ENCODE data around the gene USP24. TPM values are rescaled to one million over a fixed set of nuclear protein-coding genes. Genes with fewer than 3 reads are reported as not detected.

Gene USP24
- polyA plus RNA-seq, 1 of the 3 experiments (the other 2 are of a cell fraction), result 8.1 TPM

DNA sequence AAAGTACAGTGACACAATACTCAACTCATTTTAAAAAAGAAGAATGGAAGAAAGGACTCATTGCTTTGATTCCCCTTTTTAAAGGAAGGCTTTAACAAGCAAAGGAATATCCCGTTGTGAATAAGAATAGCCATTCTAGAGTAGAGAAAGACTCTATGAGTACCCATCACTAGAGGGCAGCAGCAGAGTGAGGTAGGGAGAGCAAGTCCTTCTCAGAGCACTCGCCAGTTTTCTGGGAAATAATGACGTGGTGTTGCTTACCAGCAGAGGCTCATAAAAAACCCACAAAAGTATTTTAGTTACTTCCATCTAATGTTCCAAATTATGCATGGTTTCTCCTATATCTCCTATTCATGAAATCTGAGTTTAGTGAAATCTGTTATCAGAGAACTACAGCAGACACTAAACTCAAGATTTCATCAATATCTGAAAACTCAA lies 74.6 kb downstream of the USP24 start:
- ChIA-PET CTCF (interaction anchor here (0.6 to 12.0 kb wide), 21 partner anchors 8 to 1611 kb away, joined by 3 to 151 read pairs (median 4); no protein-coding TSS in a partner anchor), POLR2A (no interaction called here)
- no peaks in the 10 kb centered on the region for H3K9me3 ChIP-seq
- peaks cover 77 to 92% of the 10 kb centered on the region in 2 experiments for H3K36me3 ChIP-seq (replicated peaks in 1 of 2; ENCODE audit: control insufficient read depth in 1 of 2, insufficient read depth in 2 of 2, low read length in 1 of 2)
- peak; percentile 55 for DNase-seq
- H3F3A ChIP-seq (replicated peaks; ENCODE audit: insufficient read depth), result peaks cover 19% of the 10 kb centered on the region
- no peaks in the 10 kb centered on the region for H4K20me1 ChIP-seq (ENCODE audit: insufficient read depth)
- no peak overlapping the region for H2AFZ ChIP-seq (ENCODE audit: low read depth)
- H3K4me2 ChIP-seq, result no peak overlapping the region; the same call in 1 of the 2 replicates
- H3K9ac ChIP-seq, result no peak overlapping the region
- no peaks in the 10 kb centered on the region for H3K79me2 ChIP-seq (ENCODE audit: insufficient read depth)
- WGBS (ENCODE audit: low lambda C conversion rate), result 13% methylated on average over 3 of the region's 3 CpGs
- H3K9me2 ChIP-seq, result no peaks in the 10 kb centered on the region
- peaks cover 0 to 3% of the 10 kb centered on the region in 2 experiments; a peak in 1 of 4 replicates for H3K4me1 ChIP-seq (ENCODE audit: control insufficient read depth in 1 of 2, insufficient read depth in 2 of 2, low read depth in 1 of 2, low read length in 1 of 2)
- TF ChIP-seq SMC3 (IDR thresholded peaks at IDR 0.05; ENCODE audit: low read depth, low read length) (peak; percentile 86), RAD21 (IDR thresholded peaks at IDR 0.05; ENCODE audit: low read length) (peak; percentile 90), ELF1 (IDR thresholded peaks at IDR 0.05) (no peak)
- TF ChIP-seq, protein P1, sequence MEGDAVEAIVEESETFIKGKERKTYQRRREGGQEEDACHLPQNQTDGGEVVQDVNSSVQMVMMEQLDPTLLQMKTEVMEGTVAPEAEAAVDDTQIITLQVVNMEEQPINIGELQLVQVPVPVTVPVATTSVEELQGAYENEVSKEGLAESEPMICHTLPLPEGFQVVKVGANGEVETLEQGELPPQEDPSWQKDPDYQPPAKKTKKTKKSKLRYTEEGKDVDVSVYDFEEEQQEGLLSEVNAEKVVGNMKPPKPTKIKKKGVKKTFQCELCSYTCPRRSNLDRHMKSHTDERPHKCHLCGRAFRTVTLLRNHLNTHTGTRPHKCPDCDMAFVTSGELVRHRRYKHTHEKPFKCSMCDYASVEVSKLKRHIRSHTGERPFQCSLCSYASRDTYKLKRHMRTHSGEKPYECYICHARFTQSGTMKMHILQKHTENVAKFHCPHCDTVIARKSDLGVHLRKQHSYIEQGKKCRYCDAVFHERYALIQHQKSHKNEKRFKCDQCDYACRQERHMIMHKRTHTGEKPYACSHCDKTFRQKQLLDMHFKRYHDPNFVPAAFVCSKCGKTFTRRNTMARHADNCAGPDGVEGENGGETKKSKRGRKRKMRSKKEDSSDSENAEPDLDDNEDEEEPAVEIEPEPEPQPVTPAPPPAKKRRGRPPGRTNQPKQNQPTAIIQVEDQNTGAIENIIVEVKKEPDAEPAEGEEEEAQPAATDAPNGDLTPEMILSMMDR (IDR thresholded peaks at IDR 0.05), result peak; percentile 89
- H3K27ac ChIP-seq (ENCODE audit: low read depth in 2 of 2, low read length in 1 of 2), result peak overlapping the region in 1 of 2 experiments; percentile 72; a peak in 2 of 4 replicates
- peak overlapping the region in 1 of 2 experiments; percentile 14; a peak in 1 of 4 replicates for H3K4me3 ChIP-seq (ENCODE audit: low read depth in 2 of 2, low read length in 1 of 2)
- no peaks in the 10 kb centered on the region for H3K27me3 ChIP-seq (ENCODE audit: insufficient read depth)

DNA sequence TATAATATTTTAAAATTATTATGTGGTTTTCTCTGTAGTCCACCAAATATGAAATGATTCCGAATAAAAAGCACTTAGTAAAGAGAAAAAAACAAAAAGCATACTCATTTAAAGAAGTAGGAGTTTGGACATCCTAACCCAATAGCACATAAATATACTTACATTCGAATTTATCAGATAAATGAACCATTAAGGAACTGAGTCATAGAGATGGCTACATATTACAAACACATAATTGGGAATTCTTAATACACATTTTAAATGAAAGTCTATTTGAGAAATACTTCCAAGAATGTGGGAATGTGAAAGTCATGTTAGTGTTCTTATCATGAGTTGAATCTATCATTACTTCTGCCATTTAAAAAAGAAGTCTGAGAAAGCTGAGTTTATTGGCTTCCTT lies 75.0 kb downstream of the USP24 start:
- H3F3A ChIP-seq (replicated peaks; ENCODE audit: insufficient read depth), result peaks cover 19% of the 10 kb centered on the region
- no peak overlapping the region for H2AFZ ChIP-seq (ENCODE audit: low read depth)
- H3K4me3 ChIP-seq (ENCODE audit: low read depth in 2 of 2, low read length in 1 of 2), result peak overlapping the region in 1 of 2 experiments; percentile 14; a peak in 1 of 4 replicates
- peaks cover 0 to 3% of the 10 kb centered on the region in 2 experiments; a peak in 1 of 4 replicates for H3K4me1 ChIP-seq (ENCODE audit: control insufficient read depth in 1 of 2, insufficient read depth in 2 of 2, low read depth in 1 of 2, low read length in 1 of 2)
- ChIA-PET CTCF (interaction anchor here (0.6 to 12.0 kb wide), 19 partner anchors 8 to 1611 kb away, joined by 3 to 151 read pairs (median 3); no protein-coding TSS in a partner anchor), POLR2A (no interaction called here)
- no peak overlapping the region for H3K4me2 ChIP-seq
- no peaks in the 10 kb centered on the region for H3K79me2 ChIP-seq (ENCODE audit: insufficient read depth)
- no peaks in the 10 kb centered on the region for H3K27me3 ChIP-seq (ENCODE audit: insufficient read depth)
- H3K9ac ChIP-seq, result no peak overlapping the region
- no peaks in the 10 kb centered on the region for H4K20me1 ChIP-seq (ENCODE audit: insufficient read depth)
- H3K27ac ChIP-seq (ENCODE audit: low read depth in 2 of 2, low read length in 1 of 2), result peak overlapping the region in 1 of 2 experiments; percentile 72; a peak in 2 of 4 replicates
- H3K9me2 ChIP-seq, result no peaks in the 10 kb centered on the region
- no peak for DNase-seq
- TF ChIP-seq SMC3 (IDR thresholded peaks at IDR 0.05; ENCODE audit: low read depth, low read length) (no peak), MEF2A (IDR thresholded peaks at IDR 0.05; ENCODE audit: borderline replicate concordance, low read depth) (no peak)
- 13% methylated on average over 2 of the region's 2 CpGs for WGBS (ENCODE audit: low lambda C conversion rate)
- peaks cover 77 to 92% of the 10 kb centered on the region in 2 experiments for H3K36me3 ChIP-seq (replicated peaks in 1 of 2; ENCODE audit: control insufficient read depth in 1 of 2, insufficient read depth in 2 of 2, low read length in 1 of 2)
- no peaks in the 10 kb centered on the region for H3K9me3 ChIP-seq

DNA sequence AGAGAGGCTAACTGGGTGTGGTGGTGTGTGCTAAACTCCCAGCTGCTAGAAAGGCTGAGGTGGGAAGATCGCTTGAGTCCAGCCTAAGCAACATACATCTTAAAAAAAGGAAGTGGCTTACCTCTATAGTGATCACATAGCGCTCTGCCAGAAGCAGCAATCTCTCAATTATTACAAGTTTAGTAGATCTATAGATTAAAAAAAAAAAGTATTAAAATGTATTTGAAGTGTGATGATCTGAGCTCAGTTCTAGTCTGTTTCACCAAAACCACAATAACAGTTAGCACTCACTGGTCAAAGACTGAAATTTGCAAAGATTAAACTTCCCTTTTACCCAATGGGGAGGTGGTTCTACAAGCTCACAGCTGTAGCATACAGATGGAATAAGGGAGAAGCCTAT lies 76.3 kb downstream of the USP24 start:
- POLR2A ChIA-PET, result no interaction called here
- no peaks in the 10 kb centered on the region for H3K27me3 ChIP-seq (ENCODE audit: insufficient read depth)
- 97% methylated on average over 2 of the region's 2 CpGs for WGBS (ENCODE audit: low lambda C conversion rate)
- H3K9me2 ChIP-seq, result no peaks in the 10 kb centered on the region
- CTCF ChIA-PET, result interaction anchor here (0.7 to 12.0 kb wide), 6 partner anchors 12 to 1389 kb away, joined by 3 to 151 read pairs (median 3); no protein-coding TSS in a partner anchor
- peaks cover 13% of the 10 kb centered on the region for H3F3A ChIP-seq (replicated peaks; ENCODE audit: insufficient read depth)
- no peak overlapping the region for H3K4me2 ChIP-seq
- no peak overlapping the region for H2AFZ ChIP-seq (ENCODE audit: low read depth)
- no peak overlapping the region for H3K27ac ChIP-seq (ENCODE audit: low read depth in 2 of 2, low read length in 1 of 2)
- H3K9ac ChIP-seq, result no peak overlapping the region
- no peak overlapping the region for H3K4me3 ChIP-seq (ENCODE audit: low read depth in 2 of 2, low read length in 1 of 2)
- H3K79me2 ChIP-seq (ENCODE audit: insufficient read depth), result no peaks in the 10 kb centered on the region
- peaks cover 73 to 98% of the 10 kb centered on the region in 2 experiments for H3K36me3 ChIP-seq (replicated peaks in 1 of 2; ENCODE audit: control insufficient read depth in 1 of 2, insufficient read depth in 2 of 2, low read length in 1 of 2)
- no peaks in the 10 kb centered on the region for H3K9me3 ChIP-seq
- H4K20me1 ChIP-seq (ENCODE audit: insufficient read depth), result no peaks in the 10 kb centered on the region
- DNase-seq, result no peak
- peaks cover 0 to 3% of the 10 kb centered on the region in 2 experiments; a peak in 1 of 4 replicates for H3K4me1 ChIP-seq (ENCODE audit: control insufficient read depth in 1 of 2, insufficient read depth in 2 of 2, low read depth in 1 of 2, low read length in 1 of 2)
- TF ChIP-seq RAD21 (IDR thresholded peaks at IDR 0.05; ENCODE audit: low read length) (no peak), RXRA (IDR thresholded peaks at IDR 0.05; ENCODE audit: borderline replicate concordance, low read depth) (no peak), JUND (IDR thresholded peaks at IDR 0.05) (no peak), GABPA (IDR thresholded peaks at IDR 0.05; ENCODE audit: low read depth) (no peak), FOXM1 (IDR thresholded peaks at IDR 0.05; ENCODE audit: low read depth) (no peak), MEF2A (IDR thresholded peaks at IDR 0.05; ENCODE audit: borderline replicate concordance, low read depth) (no peak), FOXJ3 (CRISPR knock-in tag; IDR thresholded peaks at IDR 0.05) (no peak), MXI1 (IDR thresholded peaks at IDR 0.05; ENCODE audit: low read depth, low read length) (no peak), TCF12 (IDR thresholded peaks at IDR 0.05) (no peak)
- TF ChIP-seq, protein P2, sequence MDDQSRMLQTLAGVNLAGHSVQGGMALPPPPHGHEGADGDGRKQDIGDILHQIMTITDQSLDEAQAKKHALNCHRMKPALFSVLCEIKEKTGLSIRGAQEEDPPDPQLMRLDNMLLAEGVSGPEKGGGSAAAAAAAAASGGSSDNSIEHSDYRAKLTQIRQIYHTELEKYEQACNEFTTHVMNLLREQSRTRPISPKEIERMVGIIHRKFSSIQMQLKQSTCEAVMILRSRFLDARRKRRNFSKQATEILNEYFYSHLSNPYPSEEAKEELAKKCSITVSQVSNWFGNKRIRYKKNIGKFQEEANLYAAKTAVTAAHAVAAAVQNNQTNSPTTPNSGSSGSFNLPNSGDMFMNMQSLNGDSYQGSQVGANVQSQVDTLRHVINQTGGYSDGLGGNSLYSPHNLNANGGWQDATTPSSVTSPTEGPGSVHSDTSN (IDR thresholded peaks at IDR 0.05), result no peak
- TF ChIP-seq, protein P3, sequence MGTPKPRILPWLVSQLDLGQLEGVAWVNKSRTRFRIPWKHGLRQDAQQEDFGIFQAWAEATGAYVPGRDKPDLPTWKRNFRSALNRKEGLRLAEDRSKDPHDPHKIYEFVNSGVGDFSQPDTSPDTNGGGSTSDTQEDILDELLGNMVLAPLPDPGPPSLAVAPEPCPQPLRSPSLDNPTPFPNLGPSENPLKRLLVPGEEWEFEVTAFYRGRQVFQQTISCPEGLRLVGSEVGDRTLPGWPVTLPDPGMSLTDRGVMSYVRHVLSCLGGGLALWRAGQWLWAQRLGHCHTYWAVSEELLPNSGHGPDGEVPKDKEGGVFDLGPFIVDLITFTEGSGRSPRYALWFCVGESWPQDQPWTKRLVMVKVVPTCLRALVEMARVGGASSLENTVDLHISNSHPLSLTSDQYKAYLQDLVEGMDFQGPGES (IDR thresholded peaks at IDR 0.05; ENCODE audit: low read depth, low read length), result no peak
- TF ChIP-seq, protein P4, sequence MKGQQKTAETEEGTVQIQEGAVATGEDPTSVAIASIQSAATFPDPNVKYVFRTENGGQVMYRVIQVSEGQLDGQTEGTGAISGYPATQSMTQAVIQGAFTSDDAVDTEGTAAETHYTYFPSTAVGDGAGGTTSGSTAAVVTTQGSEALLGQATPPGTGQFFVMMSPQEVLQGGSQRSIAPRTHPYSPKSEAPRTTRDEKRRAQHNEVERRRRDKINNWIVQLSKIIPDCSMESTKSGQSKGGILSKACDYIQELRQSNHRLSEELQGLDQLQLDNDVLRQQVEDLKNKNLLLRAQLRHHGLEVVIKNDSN (IDR thresholded peaks at IDR 0.05; ENCODE audit: borderline replicate concordance, low read depth), result no peak
